ENCODE data around the gene UBAC2. TPM values are rescaled to one million over a fixed set of nuclear protein-coding genes. Genes with fewer than 3 reads are reported as not detected.

UBAC2 gene
- total and polyA plus RNA-seq, 10 donors: 49.3 to 82.1 (median 66.2) TPM

DNA sequence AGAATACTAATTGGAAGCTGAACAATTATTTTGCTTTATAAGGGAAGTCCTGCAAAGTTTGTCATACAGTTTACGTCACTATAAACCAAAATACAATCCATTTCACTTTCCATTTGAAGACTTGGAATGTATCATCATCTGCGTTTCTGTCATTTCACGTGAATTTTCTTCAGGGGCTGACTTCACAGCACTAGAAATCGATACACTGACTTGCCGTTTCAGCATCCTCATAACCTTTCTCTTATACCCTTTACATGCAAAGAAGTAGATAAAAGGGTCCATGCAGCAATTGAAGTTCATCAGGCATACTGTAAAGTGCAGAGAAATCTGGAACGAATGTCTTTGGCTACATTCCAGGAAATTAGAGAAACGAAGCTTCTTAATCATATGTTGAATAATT is 94.3 kb downstream of the UBAC2 start:
- no peak for DNase-seq
- no peak for TF ChIP-seq POLR2A (IDR thresholded peaks at IDR 0.05)
- TF ChIP-seq POLR2AphosphoS5 (IDR thresholded peaks at IDR 0.05): no peak
- TF ChIP-seq, protein P1, sequence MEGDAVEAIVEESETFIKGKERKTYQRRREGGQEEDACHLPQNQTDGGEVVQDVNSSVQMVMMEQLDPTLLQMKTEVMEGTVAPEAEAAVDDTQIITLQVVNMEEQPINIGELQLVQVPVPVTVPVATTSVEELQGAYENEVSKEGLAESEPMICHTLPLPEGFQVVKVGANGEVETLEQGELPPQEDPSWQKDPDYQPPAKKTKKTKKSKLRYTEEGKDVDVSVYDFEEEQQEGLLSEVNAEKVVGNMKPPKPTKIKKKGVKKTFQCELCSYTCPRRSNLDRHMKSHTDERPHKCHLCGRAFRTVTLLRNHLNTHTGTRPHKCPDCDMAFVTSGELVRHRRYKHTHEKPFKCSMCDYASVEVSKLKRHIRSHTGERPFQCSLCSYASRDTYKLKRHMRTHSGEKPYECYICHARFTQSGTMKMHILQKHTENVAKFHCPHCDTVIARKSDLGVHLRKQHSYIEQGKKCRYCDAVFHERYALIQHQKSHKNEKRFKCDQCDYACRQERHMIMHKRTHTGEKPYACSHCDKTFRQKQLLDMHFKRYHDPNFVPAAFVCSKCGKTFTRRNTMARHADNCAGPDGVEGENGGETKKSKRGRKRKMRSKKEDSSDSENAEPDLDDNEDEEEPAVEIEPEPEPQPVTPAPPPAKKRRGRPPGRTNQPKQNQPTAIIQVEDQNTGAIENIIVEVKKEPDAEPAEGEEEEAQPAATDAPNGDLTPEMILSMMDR (IDR thresholded peaks at IDR 0.05 in 8 of 11, conservative IDR thresholded peaks at IDR 0.05 in 3 of 11): no peak
- H3K9me3 ChIP-seq: no peaks in the 10 kb centered on the region
- WGBS, 5 donors: 63 to 75% (median 72%) methylated on average over 7 of the region's 7 CpGs
- peak overlapping the region in 4 of 8 donors; percentile 80 to 90 (median 83) for H3K27ac ChIP-seq
- no peaks in the 10 kb centered on the region for H3K27me3 ChIP-seq (replicated peaks in 1 of 7)
- peaks cover 30 to 97% (median 79%) of the 10 kb centered on the region in 6 donors for H3K4me1 ChIP-seq
- peaks cover 0 to 39% (median 11%) of the 10 kb centered on the region in 6 donors for H3K36me3 ChIP-seq
- intact Hi-C loops (cut with DNase I; ENCODE audit: low total_unique reads): no loop called here
- peak overlapping the region in 1 of 8 donors; percentile 20 for H3K4me3 ChIP-seq

DNA sequence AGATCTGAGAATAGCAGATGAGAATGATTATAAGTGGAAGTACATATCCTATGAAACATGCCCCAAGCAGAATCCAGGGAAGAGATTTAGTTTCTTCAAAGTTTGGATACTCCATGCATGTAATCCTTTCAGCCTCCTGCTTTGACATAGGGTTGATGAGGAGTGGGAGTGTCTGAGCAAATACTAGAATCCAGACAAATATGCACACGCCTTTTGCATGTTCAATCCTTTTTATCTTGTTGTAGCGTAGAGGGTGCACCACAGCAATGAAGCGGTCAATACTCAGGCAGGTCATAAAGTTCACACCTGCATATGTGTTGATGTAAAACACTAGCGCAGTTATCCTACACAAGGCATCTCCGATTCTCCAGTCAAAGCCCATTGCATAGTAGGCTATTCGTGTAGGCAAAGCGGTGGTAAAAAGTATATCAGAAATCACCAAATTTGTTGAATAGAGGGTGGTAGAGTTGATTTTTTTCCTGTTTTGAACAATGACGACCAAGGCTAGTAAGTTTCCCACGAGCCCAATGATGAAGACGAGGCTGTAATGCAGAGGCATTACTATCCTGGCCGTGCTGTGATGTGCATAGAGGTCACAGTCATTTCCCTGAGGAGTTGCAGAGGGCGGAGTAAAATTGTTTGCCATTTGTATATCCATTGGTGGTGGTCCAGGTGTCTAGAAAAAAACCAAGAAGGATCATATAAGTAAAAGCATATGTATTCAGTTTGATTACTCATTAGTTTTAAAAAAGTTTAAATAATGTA is 95.0 kb downstream of the UBAC2 start:
- TF ChIP-seq POLR2A (IDR thresholded peaks at IDR 0.05) (no peak), POLR2AphosphoS5 (IDR thresholded peaks at IDR 0.05) (peak in 1 of 3 donors; percentile 33)

DNA sequence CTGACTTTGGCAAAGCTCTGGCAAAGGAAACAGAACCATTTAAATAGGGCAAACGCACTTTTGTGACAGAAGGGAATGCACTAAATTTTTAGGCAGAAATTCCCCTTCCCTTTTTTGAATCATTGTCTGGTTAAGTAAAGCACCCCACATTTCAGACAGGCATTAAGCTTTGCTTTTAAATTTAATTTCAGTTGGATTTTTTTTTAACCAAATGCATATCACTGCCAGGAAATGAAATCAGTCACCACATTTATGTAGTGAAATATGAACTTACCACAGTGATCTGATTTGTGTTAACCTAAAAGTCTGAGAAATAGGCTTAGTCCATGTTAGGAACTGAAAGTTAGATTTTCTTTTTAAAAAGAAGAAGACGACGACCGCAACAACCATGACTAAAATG is 95.7 kb downstream of the UBAC2 start:
- peak in 1 of 3 donors; percentile 5 for TF ChIP-seq POLR2A (IDR thresholded peaks at IDR 0.05)
- TF ChIP-seq, protein P1 (IDR thresholded peaks at IDR 0.05 in 8 of 11, conservative IDR thresholded peaks at IDR 0.05 in 3 of 11): no peak
- no peak for TF ChIP-seq POLR2AphosphoS5 (IDR thresholded peaks at IDR 0.05)
- H3K27me3 ChIP-seq (replicated peaks in 1 of 7): no peaks in the 10 kb centered on the region
- peaks cover 33 to 97% (median 85%) of the 10 kb centered on the region in 6 donors for H3K4me1 ChIP-seq
- intact Hi-C loops (cut with DNase I; ENCODE audit: low total_unique reads): no loop called here
- no peak for DNase-seq
- peaks cover 0 to 44% (median 11%) of the 10 kb centered on the region in 6 donors for H3K36me3 ChIP-seq
- no peaks in the 10 kb centered on the region for H3K9me3 ChIP-seq
- peak overlapping the region in 2 of 8 donors; percentile 11 to 20 for H3K4me3 ChIP-seq
- WGBS, 5 donors: 35 to 58% (median 42%) methylated on average over 4 of the region's 4 CpGs
- peak overlapping the region; percentile 28 to 90 (median 70) for H3K27ac ChIP-seq

More for the DNA sequence above, 95.0 kb downstream of the UBAC2 start:
- Histone ChIP-seq H3K36me3 (peaks cover 0 to 44% (median 11%) of the 10 kb centered on the region in 6 donors), H3K27me3 (replicated peaks in 1 of 7) (no peaks in the 10 kb centered on the region), H3K27ac (peak overlapping the region in 7 of 8 donors; percentile 28 to 90 (median 80)), H3K4me3 (peak overlapping the region in 1 of 8 donors; percentile 20), H3K9me3 (no peaks in the 10 kb centered on the region), H3K4me1 (peaks cover 33 to 97% (median 82%) of the 10 kb centered on the region in 6 donors)
- whole genome bisulfite sequencing, 5 donors: 84 to 89% (median 87%) methylated on average over 12 of the region's 12 CpGs
- DNase-seq: no peak
- intact Hi-C loops (cut with DNase I; ENCODE audit: low total_unique reads): no loop called here

DNA sequence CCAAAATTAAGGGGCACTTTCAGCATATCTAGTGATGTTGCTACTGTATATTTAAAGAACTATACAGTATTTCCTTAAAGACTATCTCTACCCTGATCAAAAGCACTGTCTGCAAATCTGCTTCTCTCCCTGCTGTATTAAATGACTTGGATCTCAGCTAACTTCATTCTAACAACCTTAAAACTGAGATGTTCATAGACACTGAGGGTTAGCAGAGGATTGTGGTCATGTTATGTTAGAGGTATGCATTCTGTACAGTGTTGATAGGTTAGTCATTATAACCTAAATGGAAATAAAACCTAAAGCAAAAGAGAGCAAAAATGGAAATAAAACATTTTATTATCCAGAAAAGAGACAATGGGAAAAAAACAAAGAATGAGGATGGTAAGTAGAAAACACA is 96.7 kb downstream of the UBAC2 start:
- Histone ChIP-seq H3K4me3 (peak overlapping the region in 1 of 8 donors; percentile 17), H3K36me3 (peaks cover 0 to 44% (median 11%) of the 10 kb centered on the region in 6 donors), H3K27ac (peak overlapping the region; percentile 28 to 90 (median 70)), H3K4me1 (peaks cover 41 to 100% (median 95%) of the 10 kb centered on the region in 6 donors), H3K9me3 (no peaks in the 10 kb centered on the region), H3K27me3 (replicated peaks in 1 of 7) (no peaks in the 10 kb centered on the region)
- intact Hi-C loops (cut with DNase I; ENCODE audit: low total_unique reads): no loop called here
- TF ChIP-seq POLR2A (IDR thresholded peaks at IDR 0.05): no peak
- TF ChIP-seq, protein P1 (IDR thresholded peaks at IDR 0.05 in 8 of 11, conservative IDR thresholded peaks at IDR 0.05 in 3 of 11): no peak
- TF ChIP-seq POLR2AphosphoS5 (IDR thresholded peaks at IDR 0.05): no peak
- DNase-seq: no peak

Measured in spleen (tissue), 11 donors.